PFSK-1 (cell line): ENCODE data around the gene ADGB.

ENCODE experiments used
- FOXP2 ChIP-seq: optimal IDR thresholded peaks from 2 replicates; pipeline ENCODE3; 2011; ENCODE audit warnings: borderline replicate concordance, control low read depth, inconsistent platforms; ENCODE audit not compliant: insufficient read depth; ENCODE audit errors: extremely low read length, extremely low read depth
- POLR2AphosphoS5 ChIP-seq: IDR thresholded peaks from 2 replicates; pipeline ENCODE4 v1.6.1; 2012; ENCODE audit warnings: low read depth, mild to moderate bottlenecking, control low read depth, low read length, moderate library complexity
- SIN3A ChIP-seq: IDR thresholded peaks from 2 replicates; pipeline ENCODE4 v1.6.1; 2012; ENCODE audit warnings: mild to moderate bottlenecking, low read length, moderate library complexity, borderline replicate concordance; ENCODE audit not compliant: insufficient read depth
- TAF1 ChIP-seq: IDR thresholded peaks from 2 replicates; pipeline ENCODE4 v1.6.1; 2012; ENCODE audit warnings: low read length, control low read depth, borderline replicate concordance; ENCODE audit not compliant: insufficient read depth
- TF ChIP-seq, protein P1 (sequence below), 2 experiments: IDR thresholded peaks; 2 replicates each; pipeline versions ENCODE4 v1.6.1 to v1.8.0; 2011 to 2012; ENCODE audit warnings: low read depth in 2 of 2, low read length in 2 of 2, control low read depth in 1 of 2, inconsistent platforms in 1 of 2, mild to moderate bottlenecking in 1 of 2, moderate library complexity in 1 of 2; ENCODE audit not compliant: insufficient read depth in 1 of 2

Gene ADGB

DNA sequence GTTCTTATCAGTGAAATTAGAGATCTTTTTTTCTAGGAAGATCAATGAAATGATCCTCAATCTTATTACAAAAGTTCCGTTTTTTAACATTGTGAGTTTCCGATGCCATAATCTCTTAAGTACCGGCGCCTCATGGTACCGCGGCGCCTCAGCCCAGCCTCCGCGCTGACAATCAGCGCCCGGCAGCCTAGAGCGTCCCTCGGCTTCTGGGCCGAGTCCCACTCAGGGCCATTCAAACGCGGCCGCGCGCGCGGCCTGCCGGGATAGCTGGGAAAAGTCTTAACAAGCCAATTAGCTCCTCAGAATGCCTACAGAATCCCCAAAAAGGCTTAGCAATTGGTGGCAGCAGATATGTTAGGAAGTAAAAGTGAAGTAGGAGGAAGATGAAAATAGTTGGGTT is 204.8 kb downstream of the ADGB start:
- TF ChIP-seq FOXP2: no peak
- no peak for TF ChIP-seq POLR2AphosphoS5
- TF ChIP-seq, protein P1, sequence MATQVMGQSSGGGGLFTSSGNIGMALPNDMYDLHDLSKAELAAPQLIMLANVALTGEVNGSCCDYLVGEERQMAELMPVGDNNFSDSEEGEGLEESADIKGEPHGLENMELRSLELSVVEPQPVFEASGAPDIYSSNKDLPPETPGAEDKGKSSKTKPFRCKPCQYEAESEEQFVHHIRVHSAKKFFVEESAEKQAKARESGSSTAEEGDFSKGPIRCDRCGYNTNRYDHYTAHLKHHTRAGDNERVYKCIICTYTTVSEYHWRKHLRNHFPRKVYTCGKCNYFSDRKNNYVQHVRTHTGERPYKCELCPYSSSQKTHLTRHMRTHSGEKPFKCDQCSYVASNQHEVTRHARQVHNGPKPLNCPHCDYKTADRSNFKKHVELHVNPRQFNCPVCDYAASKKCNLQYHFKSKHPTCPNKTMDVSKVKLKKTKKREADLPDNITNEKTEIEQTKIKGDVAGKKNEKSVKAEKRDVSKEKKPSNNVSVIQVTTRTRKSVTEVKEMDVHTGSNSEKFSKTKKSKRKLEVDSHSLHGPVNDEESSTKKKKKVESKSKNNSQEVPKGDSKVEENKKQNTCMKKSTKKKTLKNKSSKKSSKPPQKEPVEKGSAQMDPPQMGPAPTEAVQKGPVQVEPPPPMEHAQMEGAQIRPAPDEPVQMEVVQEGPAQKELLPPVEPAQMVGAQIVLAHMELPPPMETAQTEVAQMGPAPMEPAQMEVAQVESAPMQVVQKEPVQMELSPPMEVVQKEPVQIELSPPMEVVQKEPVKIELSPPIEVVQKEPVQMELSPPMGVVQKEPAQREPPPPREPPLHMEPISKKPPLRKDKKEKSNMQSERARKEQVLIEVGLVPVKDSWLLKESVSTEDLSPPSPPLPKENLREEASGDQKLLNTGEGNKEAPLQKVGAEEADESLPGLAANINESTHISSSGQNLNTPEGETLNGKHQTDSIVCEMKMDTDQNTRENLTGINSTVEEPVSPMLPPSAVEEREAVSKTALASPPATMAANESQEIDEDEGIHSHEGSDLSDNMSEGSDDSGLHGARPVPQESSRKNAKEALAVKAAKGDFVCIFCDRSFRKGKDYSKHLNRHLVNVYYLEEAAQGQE (IDR thresholded peaks at IDR 0.05; ENCODE audit: insufficient read depth in 1 of 2, low read depth in 2 of 2, low read length in 2 of 2): no peak
- TF ChIP-seq TAF1: no peak
- TF ChIP-seq SIN3A: no peak

DNA sequence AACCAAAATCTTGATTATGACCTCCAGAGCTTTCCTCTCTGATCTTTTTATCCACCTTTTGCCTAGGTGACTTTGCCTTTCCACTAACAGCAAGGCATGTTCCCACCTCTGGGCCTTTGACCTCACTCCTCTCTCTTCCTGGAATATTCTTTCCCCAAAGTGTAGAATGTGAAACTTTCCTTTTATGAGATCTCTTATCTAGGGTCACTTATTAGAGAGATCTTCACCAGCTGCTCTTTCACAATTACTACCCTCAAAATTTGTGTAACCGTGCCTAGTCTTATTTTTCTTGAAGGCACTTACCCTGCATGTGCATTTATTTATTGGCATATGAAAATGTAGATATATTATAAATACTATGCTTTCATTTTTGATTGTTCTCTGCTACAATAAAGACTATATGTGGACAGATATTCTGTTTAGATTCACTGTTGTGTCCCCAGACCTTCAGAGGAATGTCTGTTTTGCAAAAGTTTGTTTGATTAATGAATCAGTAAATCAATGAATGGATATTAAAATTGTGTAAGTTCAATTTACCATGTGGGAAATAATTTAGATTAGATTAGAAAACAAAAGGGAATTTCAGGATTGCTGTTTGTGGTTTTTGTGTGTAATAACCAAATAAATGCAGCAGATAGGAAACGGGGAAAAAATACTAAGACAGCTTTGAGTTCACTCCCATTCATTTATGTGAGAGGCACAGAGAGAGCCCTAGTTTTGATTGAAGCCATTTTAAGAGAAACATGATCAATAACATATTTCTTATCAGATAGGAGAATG is 207.0 kb downstream of the ADGB start:
- no peak for TF ChIP-seq FOXP2
- TF ChIP-seq TAF1: no peak
- TF ChIP-seq, protein P1 (IDR thresholded peaks at IDR 0.05; ENCODE audit: insufficient read depth in 1 of 2, low read depth in 2 of 2, low read length in 2 of 2): no peak
- TF ChIP-seq SIN3A: no peak
- TF ChIP-seq POLR2AphosphoS5: no peak

DNA sequence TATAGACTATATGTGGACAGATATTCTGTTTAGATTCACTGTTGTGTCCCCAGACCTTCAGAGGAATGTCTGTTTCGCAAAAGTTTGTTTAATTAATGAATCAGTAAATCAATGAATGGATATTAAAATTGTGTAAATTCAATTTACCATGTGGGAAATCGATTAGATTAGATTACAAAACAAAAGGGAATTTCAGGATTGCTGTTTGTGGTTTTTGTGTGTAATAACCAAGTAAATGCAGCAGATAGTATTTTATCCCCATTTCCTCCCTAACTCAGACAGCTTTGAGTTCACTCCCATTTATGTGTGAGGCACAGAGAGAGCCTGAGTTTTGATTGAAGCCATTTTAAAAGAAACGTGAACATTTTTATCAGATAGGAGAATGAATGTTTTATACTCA is 214.8 kb downstream of the ADGB start:
- TF ChIP-seq SIN3A (no peak), FOXP2 (no peak), POLR2AphosphoS5 (no peak), TAF1 (no peak)
- TF ChIP-seq, protein P1 (IDR thresholded peaks at IDR 0.05; ENCODE audit: insufficient read depth in 1 of 2, low read depth in 2 of 2, low read length in 2 of 2): no peak

DNA sequence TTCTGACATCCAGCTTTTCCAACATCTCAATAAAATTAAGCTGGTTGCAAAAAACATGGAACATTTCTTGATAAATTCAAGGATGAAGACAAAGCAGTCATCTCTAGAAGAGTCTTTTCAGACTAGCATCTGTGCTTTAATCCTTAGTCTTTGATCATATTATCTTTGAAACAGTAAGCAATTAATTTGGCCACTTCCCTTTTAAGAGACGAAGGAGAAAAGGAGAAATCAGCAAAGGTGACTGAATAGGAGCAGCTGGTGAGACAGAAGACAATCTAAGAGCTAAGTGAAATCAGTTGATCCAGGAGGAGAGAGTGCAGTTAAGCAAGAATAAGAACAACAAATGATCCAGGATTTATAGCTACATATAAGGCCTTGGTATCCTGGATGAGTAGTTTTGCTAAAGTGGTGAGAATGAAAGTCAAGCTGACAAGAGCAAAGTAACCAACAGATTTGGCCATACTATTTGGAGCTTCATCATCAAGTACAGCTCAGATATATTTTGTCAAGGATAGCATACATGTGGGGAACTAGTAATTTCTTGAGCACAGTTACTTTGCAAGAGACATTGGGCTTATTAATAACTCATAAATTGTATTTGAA is 215.5 kb downstream of the ADGB start:
- TF ChIP-seq SIN3A: no peak
- TF ChIP-seq FOXP2: no peak
- TF ChIP-seq, protein P1 (IDR thresholded peaks at IDR 0.05; ENCODE audit: insufficient read depth in 1 of 2, low read depth in 2 of 2, low read length in 2 of 2): no peak
- no peak for TF ChIP-seq TAF1
